GM10248 (cell line): ENCODE results near the gene KLRD1.

Experiments used
- CTCF ChIA-PET: fragments of 300-600 bp; sonication (Branson Sonifier 250); formaldehyde crosslinking; extraction: SDS; loops from one replicate; lab custom pipeline; 2021; ENCODE audit warnings: antibody characterized with exemption; lab: Yijun Ruan, JAX
- POLR2A ChIA-PET: fragments of 350-650 bp; sonication (Branson Sonifier 250); formaldehyde crosslinking; extraction: SDS; loops from one replicate; lab custom pipeline; 2020; ENCODE audit warnings: antibody characterized with exemption; lab: Yijun Ruan, JAX
- DNase-seq: peaks from one replicate; pipeline ENCODE4 v3.0.0; 2012; ENCODE audit errors: extremely low spot score
- TF ChIP-seq, protein P1 (sequence below): IDR thresholded peaks from 2 replicates; pipeline ENCODE4 v1.5.1; 2012; ENCODE audit warnings: mild to moderate bottlenecking, low read depth; ENCODE audit errors: extremely low read depth, missing control alignments, control extremely low read depth

KLRD1 gene, protein sequence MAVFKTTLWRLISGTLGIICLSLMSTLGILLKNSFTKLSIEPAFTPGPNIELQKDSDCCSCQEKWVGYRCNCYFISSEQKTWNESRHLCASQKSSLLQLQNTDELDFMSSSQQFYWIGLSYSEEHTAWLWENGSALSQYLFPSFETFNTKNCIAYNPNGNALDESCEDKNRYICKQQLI

DNA sequence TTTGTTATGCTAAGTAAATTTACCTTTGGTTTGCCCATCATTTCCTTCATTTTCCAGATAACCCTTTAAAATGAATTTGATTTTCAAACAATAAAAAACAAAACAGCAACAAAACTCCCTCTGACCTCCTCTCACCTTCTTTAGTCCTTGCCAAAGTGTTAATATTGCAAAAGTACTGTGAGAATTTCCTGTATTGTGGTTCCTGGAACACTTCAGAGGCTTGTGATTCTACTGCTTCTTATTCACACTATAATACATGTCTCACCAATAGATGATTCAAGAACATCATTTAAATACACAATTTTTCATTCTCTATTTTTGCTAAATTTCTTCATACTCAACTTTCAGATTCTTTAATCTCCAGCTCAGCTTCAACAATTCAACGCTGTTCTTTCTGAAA is at the start of gene KLRD1:
Gene KLRD1, plus strand, starts transcription at position 241 of the 400 bp plus-strand sequence. CDS start 208 bp downstream, outside the sequence.
- POLR2A ChIA-PET: no interaction called here
- no peak for DNase-seq
- CTCF ChIA-PET: interaction anchor here (1.7 kb wide), 1 partner anchor 8 kb away, joined by 3 read pairs; no protein-coding TSS in a partner anchor
- TF ChIP-seq, protein P1, sequence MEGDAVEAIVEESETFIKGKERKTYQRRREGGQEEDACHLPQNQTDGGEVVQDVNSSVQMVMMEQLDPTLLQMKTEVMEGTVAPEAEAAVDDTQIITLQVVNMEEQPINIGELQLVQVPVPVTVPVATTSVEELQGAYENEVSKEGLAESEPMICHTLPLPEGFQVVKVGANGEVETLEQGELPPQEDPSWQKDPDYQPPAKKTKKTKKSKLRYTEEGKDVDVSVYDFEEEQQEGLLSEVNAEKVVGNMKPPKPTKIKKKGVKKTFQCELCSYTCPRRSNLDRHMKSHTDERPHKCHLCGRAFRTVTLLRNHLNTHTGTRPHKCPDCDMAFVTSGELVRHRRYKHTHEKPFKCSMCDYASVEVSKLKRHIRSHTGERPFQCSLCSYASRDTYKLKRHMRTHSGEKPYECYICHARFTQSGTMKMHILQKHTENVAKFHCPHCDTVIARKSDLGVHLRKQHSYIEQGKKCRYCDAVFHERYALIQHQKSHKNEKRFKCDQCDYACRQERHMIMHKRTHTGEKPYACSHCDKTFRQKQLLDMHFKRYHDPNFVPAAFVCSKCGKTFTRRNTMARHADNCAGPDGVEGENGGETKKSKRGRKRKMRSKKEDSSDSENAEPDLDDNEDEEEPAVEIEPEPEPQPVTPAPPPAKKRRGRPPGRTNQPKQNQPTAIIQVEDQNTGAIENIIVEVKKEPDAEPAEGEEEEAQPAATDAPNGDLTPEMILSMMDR: no peak

DNA sequence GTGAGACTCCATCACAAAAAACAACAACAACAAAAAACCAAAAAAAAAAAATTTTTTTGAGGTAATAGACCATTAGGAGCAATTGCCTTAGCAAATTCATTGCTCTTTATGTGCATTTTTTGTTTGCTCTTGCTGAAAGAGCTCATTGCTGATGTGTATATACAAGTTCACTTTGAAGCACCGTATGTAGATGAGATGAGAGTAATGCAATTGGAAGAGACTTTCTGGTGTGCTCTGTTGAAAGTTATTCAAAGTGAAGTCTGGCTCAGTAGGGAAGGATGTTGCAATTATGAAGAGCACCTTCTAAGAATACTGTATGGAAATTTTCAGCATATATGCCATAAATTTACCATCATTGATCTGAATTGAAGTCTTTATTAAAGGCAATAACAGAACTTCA is 46.7 kb upstream of the KLRD1 start:
- ChIA-PET CTCF (interaction anchor here (1.2 kb wide), 1 partner anchor 25 kb away, joined by 3 read pairs; no protein-coding TSS in a partner anchor), POLR2A (no interaction called here)
- DNase-seq: no peak
- TF ChIP-seq, protein P1: no peak

DNA sequence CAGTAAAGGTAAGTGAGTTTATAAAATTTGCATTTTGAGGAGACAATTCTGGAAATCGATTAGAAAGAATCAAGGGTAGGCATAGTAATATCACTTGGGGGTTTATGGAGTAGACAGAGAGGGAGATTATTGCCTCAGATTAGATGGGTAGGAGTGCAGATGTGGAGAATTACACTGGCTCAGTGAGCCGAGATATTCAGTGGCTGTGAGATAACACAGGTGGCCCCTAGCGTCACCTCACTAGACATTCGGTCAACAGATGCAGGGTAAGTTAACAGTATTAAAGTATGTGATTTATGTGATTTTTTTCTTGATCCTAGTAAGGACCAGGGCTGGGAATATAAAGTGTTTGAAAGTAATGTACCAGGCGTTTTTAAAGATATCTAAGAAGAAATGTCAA is 39.6 kb upstream of the KLRD1 start:
- DNase-seq: no peak
- ChIA-PET POLR2A (no interaction called here), CTCF (no interaction called here)
- TF ChIP-seq, protein P1: no peak

DNA sequence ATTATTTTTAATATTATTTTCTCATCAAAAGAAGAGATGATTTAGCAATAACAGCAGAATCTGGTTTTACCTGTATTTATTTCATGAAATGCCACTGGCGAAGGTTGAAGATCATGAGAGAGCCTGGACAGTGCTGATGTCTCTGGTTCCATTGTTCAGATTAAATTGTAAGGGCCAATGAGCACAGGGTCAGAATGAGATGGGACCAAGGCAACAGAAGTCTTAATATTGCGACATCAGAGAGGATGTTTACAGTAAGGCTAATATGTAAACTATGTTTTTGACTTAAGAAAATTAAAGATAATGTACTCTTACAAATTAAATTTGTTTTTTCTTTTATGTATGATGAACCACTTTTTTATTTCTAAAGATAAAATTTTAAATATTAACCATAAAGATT is 35.2 kb upstream of the KLRD1 start:
- no peak for DNase-seq
- TF ChIP-seq, protein P1: no peak
- POLR2A ChIA-PET: no interaction called here
- CTCF ChIA-PET: no interaction called here

DNA sequence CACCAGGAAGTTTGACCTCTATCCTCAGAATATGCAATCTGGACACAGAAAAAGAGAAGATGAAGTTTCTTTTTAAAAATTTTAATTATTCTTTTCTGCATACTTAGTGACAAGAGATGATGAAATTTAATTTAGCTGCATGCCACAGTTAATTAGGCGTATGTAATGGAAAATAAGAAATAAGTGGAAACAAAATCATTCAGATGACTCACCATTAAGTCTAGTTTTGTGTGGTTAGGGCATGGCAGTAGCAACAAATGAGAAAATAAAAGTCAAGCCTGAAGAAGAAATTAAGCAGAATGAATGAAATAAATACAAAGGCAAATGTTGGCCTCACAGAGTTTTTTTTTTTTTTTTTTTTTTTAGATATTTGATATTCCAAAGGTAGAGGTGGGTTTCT is 30.9 kb upstream of the KLRD1 start:
- DNase-seq: no peak
- POLR2A ChIA-PET: no interaction called here
- TF ChIP-seq, protein P1: no peak
- CTCF ChIA-PET: no interaction called here

DNA sequence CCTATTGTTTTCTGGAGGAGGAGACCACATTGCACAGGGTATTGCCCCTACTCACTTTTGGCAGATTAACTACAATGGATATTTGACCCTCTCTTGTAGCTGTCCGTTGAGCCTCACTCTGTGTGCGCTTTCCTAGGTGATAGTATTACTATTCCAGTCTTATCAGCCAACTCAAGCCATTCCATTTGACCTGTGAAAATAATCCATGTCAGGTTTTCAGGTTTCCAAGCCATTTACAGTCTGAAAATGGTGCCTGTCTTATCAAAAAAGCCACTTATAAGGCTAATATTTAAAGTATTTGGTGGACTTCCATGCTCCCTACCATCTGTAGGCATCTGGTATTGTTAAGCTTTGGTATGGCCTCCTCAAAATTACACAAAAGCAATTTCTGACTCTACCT is 29.6 kb upstream of the KLRD1 start:
- CTCF ChIA-PET: no interaction called here
- DNase-seq: no peak
- POLR2A ChIA-PET: no interaction called here
- TF ChIP-seq, protein P1: no peak
